ENCODE data around the gene MX1. TPM values are rescaled to one million over a fixed set of nuclear protein-coding genes. Genes with fewer than 3 reads are reported as not detected.
A peak's percentile ranks its signal among the peaks of the same experiment; 100 is the strongest.

The MX1 gene
- total RNA-seq, 4 donors from 2014 or later = 4.3 to 16.4 (median 8.5) TPM

GRCh38 chr21:41460578-41461527 is 34.8 kb downstream of the MX1 start:
- Histone ChIP-seq H3K9me3 (no peaks in the 10 kb centered on the region), H3K36me3 (peaks cover 28% of the 10 kb centered on the region), H3K4me1 (peaks cover 3% of the 10 kb centered on the region), H3K27me3 (no peaks in the 10 kb centered on the region), H3K27ac (no peak overlapping the region), H3K4me3 (no peak overlapping the region)
- no peak for TF ChIP-seq EP300 (IDR thresholded peaks at IDR 0.05)
- TF ChIP-seq, protein P1, sequence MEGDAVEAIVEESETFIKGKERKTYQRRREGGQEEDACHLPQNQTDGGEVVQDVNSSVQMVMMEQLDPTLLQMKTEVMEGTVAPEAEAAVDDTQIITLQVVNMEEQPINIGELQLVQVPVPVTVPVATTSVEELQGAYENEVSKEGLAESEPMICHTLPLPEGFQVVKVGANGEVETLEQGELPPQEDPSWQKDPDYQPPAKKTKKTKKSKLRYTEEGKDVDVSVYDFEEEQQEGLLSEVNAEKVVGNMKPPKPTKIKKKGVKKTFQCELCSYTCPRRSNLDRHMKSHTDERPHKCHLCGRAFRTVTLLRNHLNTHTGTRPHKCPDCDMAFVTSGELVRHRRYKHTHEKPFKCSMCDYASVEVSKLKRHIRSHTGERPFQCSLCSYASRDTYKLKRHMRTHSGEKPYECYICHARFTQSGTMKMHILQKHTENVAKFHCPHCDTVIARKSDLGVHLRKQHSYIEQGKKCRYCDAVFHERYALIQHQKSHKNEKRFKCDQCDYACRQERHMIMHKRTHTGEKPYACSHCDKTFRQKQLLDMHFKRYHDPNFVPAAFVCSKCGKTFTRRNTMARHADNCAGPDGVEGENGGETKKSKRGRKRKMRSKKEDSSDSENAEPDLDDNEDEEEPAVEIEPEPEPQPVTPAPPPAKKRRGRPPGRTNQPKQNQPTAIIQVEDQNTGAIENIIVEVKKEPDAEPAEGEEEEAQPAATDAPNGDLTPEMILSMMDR (IDR thresholded peaks at IDR 0.05) = peak; percentile 50 to 82
- 27% methylated on average over 15 of the region's 17 CpGs for WGBS
- DNase-seq (ENCODE audit: low spot score in 2 of 2) = peak; percentile 80 to 88

DNA sequence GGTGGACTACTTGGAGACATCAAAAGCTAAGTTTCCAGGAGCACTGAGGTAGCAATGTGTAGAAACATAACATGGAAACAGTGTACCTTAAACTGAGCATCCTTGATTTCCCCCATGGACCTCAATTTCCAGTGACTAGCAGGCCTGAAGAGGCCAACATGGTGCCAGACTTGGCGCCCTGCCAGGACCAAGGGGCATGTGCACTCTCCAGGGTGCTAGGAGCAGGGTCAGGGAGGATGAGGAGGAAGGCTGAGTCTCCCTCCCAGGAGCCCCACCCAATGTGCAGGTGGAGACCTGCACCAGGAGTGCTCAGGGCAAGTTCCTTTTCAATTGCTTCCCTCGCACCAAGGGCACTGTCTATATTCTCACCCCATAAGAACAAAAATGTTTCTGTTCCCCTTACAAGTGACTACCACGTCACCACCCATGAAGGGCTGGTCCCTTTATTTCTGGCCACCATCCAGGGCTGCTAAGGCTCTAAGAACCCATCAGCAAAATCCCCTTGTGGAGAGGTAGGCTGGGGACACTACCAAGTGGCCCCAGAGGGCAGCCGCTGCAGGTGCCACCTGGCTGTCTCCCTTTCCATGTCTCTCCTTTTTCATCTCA is 39.2 kb downstream of the MX1 start:
- Histone ChIP-seq H3K4me1 (peaks cover 3% of the 10 kb centered on the region), H3K9me3 (no peaks in the 10 kb centered on the region), H3K4me3 (no peak overlapping the region), H3K27me3 (peaks cover 9% of the 10 kb centered on the region), H3K27ac (no peak overlapping the region), H3K36me3 (no peaks in the 10 kb centered on the region)
- WGBS = 79% methylated on average over 4 of the region's 4 CpGs
- peak in 1 of 2 donors; percentile 60 for DNase-seq (ENCODE audit: low spot score in 2 of 2)
- TF ChIP-seq POLR2A (IDR thresholded peaks at IDR 0.05) (no peak), EP300 (IDR thresholded peaks at IDR 0.05) (no peak), POLR2AphosphoS5 (IDR thresholded peaks at IDR 0.05) (no peak)
- TF ChIP-seq, protein P1 (IDR thresholded peaks at IDR 0.05) = no peak

DNA sequence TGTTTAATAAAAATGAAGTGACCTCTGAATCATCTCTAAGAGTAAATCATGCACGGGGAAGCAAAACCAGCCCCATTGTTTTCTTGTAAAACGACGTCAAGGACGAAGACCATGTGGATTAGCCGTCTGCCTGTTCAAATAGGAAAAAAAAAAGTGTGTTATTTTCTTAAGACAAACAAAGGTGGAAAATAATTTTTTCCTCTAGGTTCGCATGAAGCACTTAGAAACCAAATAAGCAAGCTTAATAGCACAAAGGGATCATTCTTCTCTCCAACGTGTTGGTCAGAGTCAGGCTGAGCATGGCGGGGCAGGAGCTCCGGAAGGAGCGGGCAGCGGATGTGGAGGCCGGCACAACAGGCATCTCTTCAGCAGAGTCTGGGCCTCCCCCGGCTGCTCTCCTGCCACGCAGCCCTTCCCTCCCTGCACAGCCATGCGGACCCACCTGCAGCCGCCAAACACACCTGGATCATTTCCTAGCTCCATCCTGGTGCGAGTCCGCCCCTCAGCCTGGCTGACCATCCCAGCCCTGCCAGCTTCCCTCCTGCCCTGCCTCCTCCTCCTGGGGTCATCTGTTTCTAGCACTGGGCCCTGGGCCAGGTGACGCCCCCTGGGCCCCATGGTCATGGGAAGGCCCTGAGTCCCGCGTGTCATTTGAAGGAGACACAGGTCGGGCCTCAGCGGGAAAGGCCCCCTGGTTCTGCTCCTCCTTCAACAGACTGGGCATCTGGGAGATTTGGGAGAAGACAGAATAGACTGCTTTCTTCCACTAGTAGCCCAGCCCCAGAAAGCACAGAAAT is 40.2 kb downstream of the MX1 start:
- Histone ChIP-seq H3K9me3 (no peaks in the 10 kb centered on the region), H3K4me1 (no peaks in the 10 kb centered on the region), H3K4me3 (no peak overlapping the region), H3K27me3 (peaks cover 15% of the 10 kb centered on the region), H3K27ac (no peak overlapping the region), H3K36me3 (no peaks in the 10 kb centered on the region)
- DNase-seq (ENCODE audit: low spot score in 2 of 2) = peak in 1 of 2 donors; percentile 56
- WGBS = 84% methylated on average over 23 of the region's 23 CpGs
- TF ChIP-seq POLR2A (IDR thresholded peaks at IDR 0.05) (no peak), EP300 (IDR thresholded peaks at IDR 0.05) (no peak), POLR2AphosphoS5 (IDR thresholded peaks at IDR 0.05) (no peak)
- TF ChIP-seq, protein P1 (IDR thresholded peaks at IDR 0.05) = no peak

GRCh38 chr21:41470054-41470453 is 44.0 kb downstream of the MX1 start:
- H3K9me3 ChIP-seq = no peaks in the 10 kb centered on the region
- peaks cover 23% of the 10 kb centered on the region for H3K27me3 ChIP-seq
- H3K4me1 ChIP-seq = no peaks in the 10 kb centered on the region
- WGBS = 49% methylated on average over 5 of the region's 5 CpGs
- H3K4me3 ChIP-seq = no peak overlapping the region
- TF ChIP-seq, protein P1 (IDR thresholded peaks at IDR 0.05) = no peak
- TF ChIP-seq POLR2AphosphoS5 (IDR thresholded peaks at IDR 0.05) (no peak), POLR2A (IDR thresholded peaks at IDR 0.05) (no peak), EP300 (IDR thresholded peaks at IDR 0.05) (no peak)
- H3K27ac ChIP-seq = no peak overlapping the region
- no peak for DNase-seq (ENCODE audit: low spot score in 2 of 2)
- H3K36me3 ChIP-seq = no peaks in the 10 kb centered on the region
